ENCODE results near the gene SUSD3. TPM values are rescaled to one million over a fixed set of nuclear protein-coding genes. Genes with fewer than 3 reads are reported as not detected.

Gene SUSD3
- total RNA-seq, 4 donors from 2014 or later: 2.8 to 6.4 (median 5.1) TPM

- no peak for TF ChIP-seq EP300 (IDR thresholded peaks at IDR 0.05)
- no peak for TF ChIP-seq POLR2A (IDR thresholded peaks at IDR 0.05)
- TF ChIP-seq POLR2AphosphoS5 (IDR thresholded peaks at IDR 0.05): no peak
- no peak for TF ChIP-seq CTCF (IDR thresholded peaks at IDR 0.05)
- Histone ChIP-seq H3K4me1 (peaks cover 3% of the 10 kb centered on the region), H3K27me3 (no peaks in the 10 kb centered on the region), H3K9me3 (no peaks in the 10 kb centered on the region), H3K27ac (no peak overlapping the region), H3K4me3 (no peak overlapping the region), H3K36me3 (no peaks in the 10 kb centered on the region)
- DNase-seq (ENCODE audit: low spot score in 2 of 2): no peak
- 92% methylated on average over 15 of the region's 19 CpGs for WGBS
Observed at GRCh38 chr9:93035106-93035660, 23.3 kb upstream of the SUSD3 start.

DNA sequence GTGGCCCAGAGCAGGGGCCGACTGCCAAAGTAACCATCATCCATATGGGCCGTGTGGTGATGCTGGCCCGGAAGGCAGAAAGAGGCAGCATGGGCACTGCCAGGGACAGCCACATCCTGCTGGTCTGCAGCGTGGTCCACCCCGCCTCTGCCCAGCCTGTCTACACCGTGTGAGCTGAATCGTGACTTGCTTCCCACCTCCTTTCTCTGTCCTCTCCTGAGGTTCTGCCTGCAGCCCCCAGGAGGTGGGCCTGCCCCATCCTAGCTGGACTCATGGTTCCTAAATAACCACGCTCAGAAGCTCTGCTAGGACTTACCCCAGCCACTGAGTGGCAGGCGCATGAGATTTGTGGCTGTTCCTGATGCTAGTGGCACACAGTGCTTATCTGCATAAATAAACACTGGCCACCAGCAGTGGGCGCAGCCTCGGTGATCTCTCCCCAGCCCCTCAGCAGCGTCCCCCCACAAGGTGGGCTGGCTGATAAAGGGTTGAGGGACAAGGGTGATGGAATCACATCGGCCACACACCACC lies 22.6 kb upstream of the SUSD3 start:
- 89% methylated on average over 10 of the region's 13 CpGs for WGBS
- Histone ChIP-seq H3K27me3 (no peaks in the 10 kb centered on the region), H3K4me3 (no peak overlapping the region), H3K4me1 (peaks cover 3% of the 10 kb centered on the region), H3K9me3 (no peaks in the 10 kb centered on the region), H3K36me3 (no peaks in the 10 kb centered on the region), H3K27ac (no peak overlapping the region)
- TF ChIP-seq POLR2AphosphoS5 (IDR thresholded peaks at IDR 0.05) (no peak), EP300 (IDR thresholded peaks at IDR 0.05) (no peak), CTCF (IDR thresholded peaks at IDR 0.05) (no peak), POLR2A (IDR thresholded peaks at IDR 0.05) (no peak)
- no peak for DNase-seq (ENCODE audit: low spot score in 2 of 2)

DNA sequence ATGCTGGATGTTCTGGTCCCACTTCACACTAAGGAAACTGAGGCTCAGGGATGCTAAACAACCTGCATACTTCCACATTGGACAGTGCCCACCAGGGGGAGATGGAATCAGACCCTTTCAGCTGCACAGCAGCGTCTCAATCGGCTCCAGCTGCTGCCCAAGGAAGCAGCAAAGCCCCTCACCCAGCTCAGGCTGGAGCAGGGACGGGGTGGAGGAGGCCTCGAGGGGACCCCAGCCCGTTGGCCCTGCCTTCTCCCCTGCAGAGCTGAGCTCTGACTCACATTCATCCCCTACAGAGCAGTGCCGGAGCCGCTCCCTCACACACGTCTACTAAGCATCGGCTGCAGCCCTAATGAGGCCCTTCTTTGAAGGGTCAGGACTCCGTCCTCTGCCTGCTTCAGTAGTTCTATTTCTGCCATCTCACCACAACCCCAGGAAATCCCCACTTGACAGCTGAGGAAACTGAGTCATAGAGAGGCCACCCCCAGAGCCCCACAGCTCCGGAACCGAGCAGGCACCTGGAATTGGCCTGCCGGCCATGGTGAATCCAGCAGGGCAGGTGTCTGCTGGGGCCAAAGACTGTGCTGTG lies 21.5 kb upstream of the SUSD3 start:
- no peaks in the 10 kb centered on the region for H3K9me3 ChIP-seq
- TF ChIP-seq CTCF (IDR thresholded peaks at IDR 0.05): no peak
- TF ChIP-seq POLR2A (IDR thresholded peaks at IDR 0.05): no peak
- no peak for TF ChIP-seq POLR2AphosphoS5 (IDR thresholded peaks at IDR 0.05)
- no peak for TF ChIP-seq EP300 (IDR thresholded peaks at IDR 0.05)
- 80% methylated on average over 2 of the region's 13 CpGs for WGBS
- H3K27ac ChIP-seq: no peak overlapping the region
- no peak for DNase-seq (ENCODE audit: low spot score in 2 of 2)
- no peak overlapping the region for H3K4me3 ChIP-seq
- no peaks in the 10 kb centered on the region for H3K36me3 ChIP-seq
- H3K4me1 ChIP-seq: no peaks in the 10 kb centered on the region
- H3K27me3 ChIP-seq: no peaks in the 10 kb centered on the region

GRCh38 chr9:93037476-93037971 lies 21.0 kb upstream of the SUSD3 start:
- Histone ChIP-seq H3K9me3 (no peaks in the 10 kb centered on the region), H3K4me3 (no peak overlapping the region), H3K36me3 (no peaks in the 10 kb centered on the region), H3K27ac (no peak overlapping the region), H3K27me3 (no peaks in the 10 kb centered on the region), H3K4me1 (no peaks in the 10 kb centered on the region)
- 72% methylated on average over 4 of the region's 13 CpGs for WGBS
- no peak for DNase-seq (ENCODE audit: low spot score in 2 of 2)
- no peak for TF ChIP-seq POLR2AphosphoS5 (IDR thresholded peaks at IDR 0.05)
- no peak for TF ChIP-seq EP300 (IDR thresholded peaks at IDR 0.05)
- no peak for TF ChIP-seq CTCF (IDR thresholded peaks at IDR 0.05)
- no peak for TF ChIP-seq POLR2A (IDR thresholded peaks at IDR 0.05)

GRCh38 chr9:93038918-93039317 lies 19.6 kb upstream of the SUSD3 start:
- H3K4me1 ChIP-seq: no peaks in the 10 kb centered on the region
- no peaks in the 10 kb centered on the region for H3K27me3 ChIP-seq
- DNase-seq (ENCODE audit: low spot score in 2 of 2): no peak
- no peaks in the 10 kb centered on the region for H3K36me3 ChIP-seq
- no peak overlapping the region for H3K27ac ChIP-seq
- H3K9me3 ChIP-seq: no peaks in the 10 kb centered on the region
- 85% methylated on average over 6 of the region's 6 CpGs for WGBS
- H3K4me3 ChIP-seq: no peak overlapping the region
- no peak for TF ChIP-seq EP300 (IDR thresholded peaks at IDR 0.05)
